HG03457 (cell line): ENCODE results near the gene FBLIM1.

Source experiments
- ATAC-seq: cut with Tn5 transposase; IDR thresholded peaks from one replicate; pipeline ENCODE4 v1.9.1; 2021; ENCODE audit warnings: moderate number of reproducible peaks; ENCODE audit not compliant: unreplicated experiment

The FBLIM1 gene

GRCh38 chr1:15758343-15758931, at the start of gene FBLIM1:
Gene FBLIM1 (plus strand): TSS chr1:15758795. CDS start chr1:15764984, 6,189 bp downstream.
- ATAC-seq: no peak

DNA sequence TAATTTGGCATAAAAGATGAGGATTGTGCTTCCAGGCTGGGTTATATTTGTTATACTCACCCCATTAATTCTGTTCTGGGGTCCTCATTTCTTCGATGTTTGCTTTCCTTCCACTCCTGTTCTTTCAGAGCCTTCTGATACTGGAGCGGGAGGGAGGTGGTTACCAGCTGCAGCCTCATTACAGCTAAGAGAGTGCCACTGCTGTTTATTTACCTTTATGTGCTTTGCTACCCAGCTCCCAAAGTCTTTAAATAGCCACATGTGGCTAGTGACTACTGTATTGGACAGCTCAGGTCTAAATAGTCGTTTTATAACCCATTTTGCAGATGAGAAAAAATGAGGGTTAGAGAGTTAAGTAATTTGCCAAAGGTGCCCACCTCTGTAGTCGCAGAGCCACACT, 49.4 kb upstream of the FBLIM1 start:
- ATAC-seq: no peak

- no peak for ATAC-seq
Observed at GRCh38 chr1:15712168-15712567, 46.4 kb upstream of the FBLIM1 start.

DNA sequence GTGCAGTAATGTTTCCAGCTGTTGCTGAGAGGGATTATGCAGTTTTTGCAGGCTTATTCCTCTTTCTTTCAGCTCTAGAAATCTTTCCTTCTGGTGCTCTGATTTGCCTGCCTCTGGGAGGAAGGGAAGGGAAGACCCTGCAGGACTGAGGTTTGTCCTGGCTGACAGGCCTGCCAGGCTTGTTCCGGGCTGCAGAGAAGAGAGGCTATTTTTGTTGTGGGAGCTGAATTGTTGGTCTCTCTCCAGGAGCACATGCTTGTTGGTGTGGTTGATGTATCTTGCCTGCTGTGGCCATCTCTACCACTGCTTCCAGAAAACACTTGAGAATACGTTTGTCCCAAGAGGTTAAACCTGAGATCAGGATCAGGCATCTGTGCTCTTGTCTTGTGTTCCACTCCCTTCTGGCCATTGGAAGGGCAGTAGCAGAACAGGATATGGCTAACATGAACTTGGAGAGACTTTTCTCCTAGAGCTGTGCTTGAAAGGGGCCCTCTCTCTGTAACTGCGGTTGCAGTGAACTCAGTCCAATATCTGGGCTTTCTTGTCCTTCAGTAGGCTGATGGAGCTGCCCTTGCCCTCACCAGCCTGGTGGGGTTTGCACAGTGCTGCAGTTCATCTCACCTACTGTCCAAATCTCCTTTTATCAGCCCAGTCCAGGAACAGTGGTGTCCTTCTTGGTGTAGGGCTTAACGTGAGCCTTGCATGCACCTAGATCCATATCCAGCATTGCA, 44.0 kb upstream of the FBLIM1 start:
- no peak for ATAC-seq

DNA sequence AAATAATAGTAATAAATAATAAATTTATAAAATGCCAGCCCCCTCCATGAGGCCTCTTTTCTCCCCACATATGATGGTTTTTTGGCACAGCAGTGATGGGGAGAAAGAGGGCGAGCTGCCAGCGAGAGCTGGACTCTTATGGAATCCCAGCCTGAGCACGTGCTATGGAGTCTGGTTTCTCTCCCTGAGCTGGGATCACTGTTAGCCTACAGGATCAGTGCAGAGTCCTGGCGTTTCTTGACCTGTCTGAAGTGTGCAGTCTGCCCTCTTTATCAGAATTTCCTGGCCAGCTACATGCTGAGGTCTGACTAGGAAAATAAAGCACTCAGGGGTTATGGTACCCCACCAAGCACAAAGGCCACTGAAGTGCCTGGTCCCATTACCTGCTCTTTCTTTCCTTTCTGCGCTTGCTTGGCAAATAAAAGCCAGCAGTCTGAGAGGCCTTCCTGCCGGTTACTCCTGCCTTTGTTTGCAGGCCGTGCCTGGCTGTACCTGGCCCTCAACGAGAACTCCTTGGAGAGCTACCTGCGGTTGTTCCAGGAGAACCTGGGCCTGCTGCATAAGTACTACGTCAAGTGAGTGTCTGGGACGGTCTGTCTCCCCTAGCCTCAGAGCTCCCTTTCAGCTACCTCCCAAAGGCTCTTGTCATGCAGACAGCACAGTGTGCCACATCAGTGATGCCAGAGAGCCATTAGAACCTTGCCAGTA, 41.0 kb upstream of the FBLIM1 start:
- no peak for ATAC-seq

GRCh38 chr1:15718199-15718601, 40.4 kb upstream of the FBLIM1 start:
- no peak for ATAC-seq

- no peak for ATAC-seq
Observed at GRCh38 chr1:15719381-15720120, 39.0 kb upstream of the FBLIM1 start.

DNA sequence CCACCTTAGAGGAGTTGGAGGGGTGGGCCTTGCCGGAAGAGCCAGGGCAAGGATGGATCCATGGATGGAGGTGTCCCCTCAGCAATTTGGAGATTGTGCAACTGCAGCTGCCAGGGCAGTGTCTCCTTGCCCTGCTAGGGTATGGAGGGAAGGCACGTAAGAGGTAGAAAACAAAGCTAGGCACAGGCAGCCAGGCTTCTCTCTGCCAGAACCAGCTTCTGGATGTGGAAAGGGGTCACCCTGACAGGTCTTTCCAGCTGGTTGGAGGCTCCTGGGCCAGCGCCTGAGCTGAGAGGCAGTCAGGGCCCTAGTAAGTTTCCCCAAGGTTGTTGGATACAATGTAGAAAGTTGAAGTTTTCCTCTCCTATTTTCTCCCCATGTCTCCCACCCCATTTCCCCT, 37.7 kb upstream of the FBLIM1 start:
- ATAC-seq: no peak

- no peak for ATAC-seq
Observed at GRCh38 chr1:15722411-15722810, 36.2 kb upstream of the FBLIM1 start.

DNA sequence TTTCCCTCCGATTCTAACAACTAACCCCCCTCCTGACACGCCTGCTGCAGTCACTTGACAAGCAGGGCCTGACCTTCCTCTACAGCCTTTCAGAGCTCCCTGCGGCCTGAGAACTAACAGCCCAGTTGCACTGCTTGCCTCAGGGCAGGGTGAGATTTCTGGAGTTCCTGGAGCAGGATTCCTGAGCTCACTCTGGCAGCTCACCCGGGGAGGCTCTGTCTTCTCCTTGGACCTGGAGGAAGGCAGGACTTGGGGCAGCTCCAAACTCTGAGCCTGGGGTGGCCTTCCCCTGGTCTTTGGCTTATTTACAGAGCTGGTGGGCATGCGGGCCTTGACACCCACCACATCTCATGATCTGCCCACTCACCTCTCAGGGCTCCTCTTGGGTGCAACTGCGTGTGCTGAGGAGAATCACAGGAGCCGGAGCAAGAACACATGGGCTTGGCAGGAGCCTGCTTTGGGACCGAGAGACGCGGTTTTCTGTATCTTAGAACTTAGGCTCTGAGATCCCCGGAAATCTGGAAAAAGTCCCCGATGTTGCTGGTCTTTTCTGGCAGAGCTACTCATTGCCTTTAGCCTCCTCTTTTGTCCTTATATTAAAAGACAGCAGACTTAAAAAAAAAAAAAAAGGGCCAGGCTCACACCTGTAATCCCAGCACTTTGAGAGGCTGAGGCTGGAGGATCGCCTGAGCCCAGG, 35.6 kb upstream of the FBLIM1 start:
- ATAC-seq: no peak

- no peak for ATAC-seq
Observed at GRCh38 chr1:15723631-15724246, 34.9 kb upstream of the FBLIM1 start.

DNA sequence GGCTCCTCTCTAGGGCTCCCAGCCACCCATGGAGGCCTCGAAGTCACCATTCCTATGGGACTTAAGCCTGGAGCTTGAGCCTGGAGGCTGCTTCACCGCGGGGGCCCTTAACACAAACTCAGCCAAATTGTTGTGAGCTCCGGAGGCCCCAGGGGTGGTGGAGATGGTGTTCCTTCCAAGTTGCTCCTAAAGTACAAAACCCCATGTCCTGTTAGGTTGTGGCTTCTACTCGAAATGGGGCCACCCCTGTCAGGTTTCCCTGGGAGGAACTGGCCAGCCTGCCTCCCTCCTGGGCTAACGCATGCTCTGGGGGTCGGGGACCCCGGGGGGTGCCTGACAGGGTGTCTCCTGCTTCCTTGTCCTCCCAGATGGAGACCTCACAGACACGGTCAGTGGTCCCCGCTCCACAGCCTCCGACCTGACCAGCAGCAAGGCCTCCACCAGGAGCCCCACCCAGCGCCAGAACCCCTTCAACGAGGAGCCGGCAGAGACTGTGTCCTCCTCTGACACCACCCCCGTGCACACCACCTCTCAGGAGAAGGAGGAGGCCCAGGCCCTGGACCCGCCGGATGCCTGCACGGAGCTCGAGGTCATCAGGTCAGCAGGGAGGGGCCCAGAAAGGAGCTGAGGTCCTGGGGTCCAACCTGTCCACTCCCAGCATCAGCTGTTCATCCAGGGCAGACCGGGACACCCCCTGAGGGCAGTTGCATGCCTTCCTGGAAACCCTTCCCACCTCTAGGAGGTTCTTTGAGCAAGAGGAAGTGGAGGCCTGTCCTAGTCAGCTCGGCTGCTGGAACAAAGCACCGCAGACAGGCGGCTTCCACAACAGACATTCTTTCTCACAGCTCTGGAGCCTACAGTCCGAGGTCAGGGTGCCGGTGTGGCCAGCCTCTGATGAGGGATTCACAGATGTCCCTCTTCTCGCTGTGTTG, 33.4 kb upstream of the FBLIM1 start:
- ATAC-seq: no peak

GRCh38 chr1:15726508-15726907, 32.1 kb upstream of the FBLIM1 start:
- no peak for ATAC-seq

GRCh38 chr1:15727021-15727420, 31.6 kb upstream of the FBLIM1 start:
- ATAC-seq: no peak

DNA sequence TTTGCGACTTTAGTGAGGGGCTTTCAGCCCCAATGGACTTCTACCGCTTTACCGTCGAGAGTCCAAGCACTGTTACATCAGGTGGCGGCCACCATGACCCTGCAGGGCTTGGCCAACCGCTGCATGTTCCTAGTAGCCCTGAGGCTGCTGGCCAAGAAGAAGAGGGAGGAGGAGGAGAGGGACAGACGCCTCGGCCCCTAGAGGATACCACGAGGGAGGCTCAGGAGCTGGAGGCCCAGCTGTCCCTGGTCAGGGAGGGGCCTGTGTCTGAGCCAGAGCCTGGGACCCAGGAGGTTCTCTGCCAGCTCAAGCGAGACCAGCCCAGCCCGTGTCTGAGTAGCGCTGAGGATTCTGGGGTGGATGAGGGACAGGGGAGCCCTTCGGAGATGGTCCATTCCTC, 31.2 kb upstream of the FBLIM1 start:
- no peak for ATAC-seq

GRCh38 chr1:15727866-15728534, 30.6 kb upstream of the FBLIM1 start:
- ATAC-seq: no peak

- no peak for ATAC-seq
Observed at GRCh38 chr1:15728937-15729657, 29.5 kb upstream of the FBLIM1 start.

DNA sequence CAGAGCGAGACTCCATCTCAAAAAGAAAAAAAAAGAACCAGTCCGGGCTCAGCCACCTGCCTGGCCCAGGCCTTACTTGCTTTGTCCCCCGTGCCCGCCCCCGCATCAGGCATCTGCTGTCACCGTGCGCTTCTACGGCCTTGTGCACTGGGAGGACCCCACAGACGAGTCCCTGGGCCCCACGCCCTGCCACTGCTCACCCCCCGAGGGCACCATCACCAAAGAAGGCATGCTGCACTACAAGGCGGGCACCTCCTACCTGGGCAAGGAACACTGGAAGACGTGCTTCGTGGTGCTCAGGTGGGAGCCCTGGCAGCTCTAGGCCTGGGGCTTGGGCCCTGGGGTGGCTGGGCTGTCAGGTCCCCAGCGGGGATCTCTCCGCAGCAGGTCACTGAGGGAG, 28.2 kb upstream of the FBLIM1 start:
- no peak for ATAC-seq
